K562 (cell line): ENCODE data around the gene C1orf21. TPM values are rescaled to one million over a fixed set of nuclear protein-coding genes. Genes with fewer than 3 reads are reported as not detected.

Experiments
- ATAC-seq: fragments of 200-7000 bp; cut with Tn5 transposase; 3 replicates; pipeline ENCODE4 v1.9.1; 2020; ENCODE audit warnings: moderate library complexity
- BruUV-seq: library from RNA; stranded (reverse); fragments of 400-500 nt; replicated peaks from 2 replicates; lab custom pipeline; 2021; lab: Mats Ljungman, UMichigan
- CTCF ChIA-PET: fragments of 300-600 bp; formaldehyde crosslinking; extraction: SDS; loops from one replicate; lab custom pipeline; 2021; ENCODE audit warnings: low intra/inter-chr PET ratio; lab: Yijun Ruan, JAX
- POLR2A ChIA-PET: fragments of 300-600, 350-650 bp; sonication (Branson Sonifier 250); formaldehyde crosslinking; extraction: SDS; loops from one replicate; lab custom pipeline; 2021; ENCODE audit warnings: antibody characterized with exemption, inconsistent platforms; lab: Yijun Ruan, JAX
- DNase-seq, 4 experiments: peaks; one replicate each; pipeline versions ENCODE4 v3.0.0 to v3.0.0-alpha.2; 2011 to 2018; ENCODE audit warnings: low spot score in 3 of 4, mixed read lengths in 3 of 4; ENCODE audit errors: extremely low read depth in 1 of 4
- FAIRE-seq: peaks from 2 replicates; lab custom pipeline; 2011; peaks lifted over from hg19 to GRCh38; lab: Jason Lieb, UNC
- H2AFZ ChIP-seq: 2 replicates; pipeline ENCODE4 v1.6.0; 2011; ENCODE audit warnings: low read depth, low read length, control low read depth, inconsistent platforms
- H3K27ac ChIP-seq: fragments of 200-600 bp; 3 replicates; pipeline ENCODE4 v1.8.0; 2011; ENCODE audit warnings: low read depth, mild to moderate bottlenecking, control low read depth, inconsistent platforms, low read length, moderate library complexity, mixed read lengths; ENCODE audit errors: extremely low read depth
- H3K27me3 ChIP-seq, 2 experiments: fragments of 300-600 bp in 1 of 2; 2 replicates in 1 of 2; 3 replicates in 1 of 2; pipeline versions ENCODE4 v1.6.0 to v1.8.0; 2011; ENCODE audit warnings: inconsistent platforms in 2 of 2, low read length in 2 of 2, mild to moderate bottlenecking in 1 of 2, mixed read lengths in 1 of 2, moderate library complexity in 1 of 2; ENCODE audit not compliant: control insufficient read depth in 2 of 2, insufficient read depth in 2 of 2
- H3K36me3 ChIP-seq: fragments of 300-600 bp; 3 replicates; pipeline ENCODE4 v1.8.0; 2011; ENCODE audit warnings: mild to moderate bottlenecking, low read length, inconsistent platforms; ENCODE audit not compliant: control insufficient read depth, insufficient read depth
- H3K4me1 ChIP-seq, 2 experiments: fragments of 200-600 bp in 1 of 2; replicated peaks in 1 of 2; 2 replicates in 1 of 2; 3 replicates in 1 of 2; pipeline versions ENCODE4 v1.5.1 to v1.8.0; 2011; ENCODE audit warnings: inconsistent platforms in 2 of 2, low read length in 2 of 2, mild to moderate bottlenecking in 1 of 2, mixed read lengths in 1 of 2, moderate library complexity in 1 of 2; ENCODE audit not compliant: control insufficient read depth in 2 of 2, insufficient read depth in 2 of 2
- H3K4me2 ChIP-seq: 2 replicates; pipeline ENCODE4 v1.6.1; 2011; ENCODE audit warnings: low read length, control low read depth, inconsistent platforms, mixed read lengths; ENCODE audit not compliant: insufficient read depth
- H3K4me3 ChIP-seq: fragments of 200-600 bp; sonication (generic), shearing (Covaris generic); 2 replicates; pipeline ENCODE4 v1.5.1; 2016; ENCODE audit warnings: control low read depth, inconsistent platforms
- H3K79me2 ChIP-seq: fragments of 200-600 bp; 3 replicates; pipeline ENCODE4 v1.8.0; 2011; ENCODE audit warnings: low read length, inconsistent platforms; ENCODE audit not compliant: control insufficient read depth, insufficient read depth
- H3K9ac ChIP-seq, 2 experiments: 2 replicates each; pipeline versions ENCODE4 v1.6.0 to v1.6.1; 2011; ENCODE audit warnings: low read depth in 2 of 2, low read length in 2 of 2, control low read depth in 1 of 2, inconsistent platforms in 1 of 2, mild to moderate bottlenecking in 1 of 2, mixed read lengths in 1 of 2; ENCODE audit not compliant: insufficient read depth in 1 of 2
- H3K9me1 ChIP-seq: one replicate; pipeline ENCODE4 v1.6.0; 2011; ENCODE audit warnings: inconsistent platforms, mild to moderate bottlenecking, low read length, moderate library complexity; ENCODE audit not compliant: control insufficient read depth, insufficient read depth
- H3K9me3 ChIP-seq: replicated peaks from 2 replicates; pipeline ENCODE4 v1.5.1; 2011; ENCODE audit warnings: low read depth, low read length, inconsistent platforms; ENCODE audit not compliant: control insufficient read depth, insufficient read depth
- H4K20me1 ChIP-seq: replicated peaks from 2 replicates; pipeline ENCODE4 v1.6.1; 2011; ENCODE audit warnings: low read length, inconsistent platforms, mixed read lengths; ENCODE audit not compliant: control insufficient read depth, insufficient read depth
- FOXK1 ChIP-seq: sonication (generic); formaldehyde crosslinking; IDR thresholded peaks from 2 replicates; pipeline ENCODE4 v1.8.0; 2022; ENCODE audit warnings: missing genetic modification reagents, mild to moderate bottlenecking, borderline replicate concordance
- HDAC6 ChIP-seq: IDR thresholded peaks from 2 replicates; pipeline ENCODE4 v1.6.1; 2012; ENCODE audit warnings: low read depth, mild to moderate bottlenecking, control low read depth, inconsistent platforms, low read length, moderate library complexity
- MIER1 ChIP-seq: fragments of 450-650 bp; IDR thresholded peaks from 2 replicates; pipeline ENCODE4 v1.6.1; 2016; ENCODE audit warnings: antibody characterized with exemption, mild to moderate bottlenecking, low read depth
- NFIX ChIP-seq: fragments of 250-450 bp; sonication (Bioruptor Pico); IDR thresholded peaks from 2 replicates; pipeline ENCODE4 v1.4.0; 2020; ENCODE audit warnings: low read depth, mild to moderate bottlenecking, moderate library complexity
- PML ChIP-seq: IDR thresholded peaks from 2 replicates; pipeline ENCODE4 v1.6.1; 2012; ENCODE audit warnings: low read length, inconsistent platforms
- PRPF4 ChIP-seq: fragments of 200-400 bp; formaldehyde crosslinking; IDR thresholded peaks from one replicate; pipeline ENCODE4 v1.6.1; 2017; ENCODE audit warnings: low read length, low read depth, mild to moderate bottlenecking; ENCODE audit not compliant: insufficient read depth, poor library complexity, severe bottlenecking
- PTTG1 ChIP-seq: fragments of 450-650 bp; IDR thresholded peaks from 2 replicates; pipeline ENCODE4 v1.6.1; 2016; ENCODE audit warnings: low read depth, mild to moderate bottlenecking, missing genetic modification characterization, missing compliant biosample characterization
- RUNX1 ChIP-seq: sonication (generic); IDR thresholded peaks from 2 replicates; pipeline ENCODE4 v1.6.1; 2016; ENCODE audit warnings: antibody characterized with exemption, low read depth
- ZBED1 ChIP-seq: IDR thresholded peaks from 2 replicates; pipeline ENCODE4 v1.6.1; 2014
- ZC3H8 ChIP-seq: fragments of 450-650 bp; IDR thresholded peaks from 2 replicates; pipeline ENCODE4 v1.6.1; 2017
- ZSCAN32 ChIP-seq: fragments of 450-650 bp; formaldehyde crosslinking; IDR thresholded peaks from 2 replicates; pipeline ENCODE4 v1.4.0; 2020; ENCODE audit warnings: mild to moderate bottlenecking, moderate library complexity
- WGBS: fragments of 100-300 bp; shearing (Covaris generic); methylation state at CpG from one replicate; pipeline ENCODE4 v1.1.6; 2016; ENCODE audit warnings: low coverage, mixed read lengths; ENCODE audit not compliant: insufficient coverage; ENCODE audit errors: missing lambda C conversion rate; 5-methylcytosine and 5-hydroxymethylcytosine counted together
- in situ Hi-C: fragments of 300-500 bp; cut with MboI; formaldehyde crosslinking; loops from 4 replicates; pipeline ENCODE4 v1.15.0; 2018; ENCODE audit warnings: inconsistent platforms, mixed read lengths
- intact Hi-C: fragments of 100-400 bp; cut with micrococcal nuclease; formaldehyde crosslinking; loops from 2 replicates; pipeline ENCODE4 v1.14.2; 2022
- polyA plus RNA-seq, 8 experiments: library from polyadenylated mRNA; depleted of rRNA in 4 of 8; stranded (reverse) in 5 of 8; unstranded in 3 of 8; fragments of >200 nt; fragmentation: Nextera tagmentation in 2 of 8; fragmentation: Illumina TruSeq in 1 of 8; extraction: Ambion mirVana in 2 of 8; extraction: Trizol in 1 of 8; gene quantifications; 2 replicates each; pipeline versions ENCODE4 v1.2.1 to v1.2.3, GENCODE V29; 2011 to 2014; ENCODE audit warnings: inconsistent platforms in 1 of 8, missing spikeins in 1 of 8
- total RNA-seq, 7 experiments: library from RNA; depleted of rRNA in 6 of 7; stranded (reverse); fragments of >200 nt in 6 of 7; fragmentation: Illumina TruSeq in 2 of 7; extraction: Trizol in 2 of 7; gene quantifications; 2 replicates each; pipeline versions ENCODE4 v1.2.1 to v1.2.3, GENCODE V29; 2011 to 2021; ENCODE audit warnings: low replicate concordance in 1 of 7

C1orf21 gene
- total and polyA plus RNA-seq, 9 of the 15 experiments (the other 6 are each of a cell fraction or from before 2014, with no cell fraction given) = under 0.01 to 0.31 (median 0.07) TPM

- Histone ChIP-seq H3K79me2 (no peaks in the 10 kb centered on the region), H3K4me3 (no peak overlapping the region), H2AFZ (no peak overlapping the region), H3K9me1 (no peaks in the 10 kb centered on the region), H3K4me2 (no peak overlapping the region), H3K27me3 (no peaks in the 10 kb centered on the region; a peak in 2 of 5 replicates), H3K27ac (no peak overlapping the region), H3K9me3 (no peaks in the 10 kb centered on the region), H3K9ac (no peak overlapping the region), H3K36me3 (no peaks in the 10 kb centered on the region), H4K20me1 (no peaks in the 10 kb centered on the region), H3K4me1 (no peaks in the 10 kb centered on the region)
- ATAC-seq = no peak
- FAIRE-seq = no peak
- no TSS peak for BruUV-seq
- ChIA-PET POLR2A (interaction anchor here (0.6 kb wide), 1 partner anchor 1137 kb away, joined by 4 read pairs; no protein-coding TSS in a partner anchor), CTCF (no interaction called here)
- in situ Hi-C loops = no loop called here
- TF ChIP-seq ZBED1 (no peak), RUNX1 (no peak), FOXK1 (no peak), HDAC6 (no peak), ZC3H8 (no peak), PRPF4 (no peak), NFIX (CRISPR knock-in tag) (no peak), ZSCAN32 (CRISPR knock-in tag) (no peak), PTTG1 (tag) (no peak), MIER1 (no peak), PML (no peak)
- DNase-seq = no peak
- WGBS = 3% methylated on average over 2 of the region's 2 CpGs
- intact Hi-C loops = no loop called here
These were observed 40.9 kb downstream of the C1orf21 start for GRCh38 chr1:184427722-184428121.
